SK-N-SH treated with all-trans-retinoic acid at 6 μM for 48 hours (cell line): ENCODE measurements around the gene DENND1A.
"Not testable (repeated sequence)": the region's sequence is repeated elsewhere in the genome, so short reads cannot be mapped to it uniquely, and the experiment has no call there.

Experiments used
- ATAC-seq: fragments of 200-7000 bp; cut with Tn5 transposase; 3 replicates; pipeline ENCODE4 v1.9.1; 2020; ENCODE audit warnings: mild to moderate bottlenecking, moderate library complexity
- ARNTL ChIP-seq: fragments of 450-650 bp; formaldehyde crosslinking; IDR thresholded peaks from 2 replicates; pipeline ENCODE4 v1.5.0; 2020; ENCODE audit warnings: low read depth, mild to moderate bottlenecking, moderate library complexity, borderline replicate concordance
- CSDC2 ChIP-seq: fragments of 250-450 bp; sonication (Bioruptor Pico); IDR thresholded peaks from 2 replicates; pipeline ENCODE4 v1.5.0; 2020; ENCODE audit warnings: mild to moderate bottlenecking, moderate library complexity
- ESRRG ChIP-seq: fragments of 250-450 bp; sonication (Bioruptor Pico); IDR thresholded peaks from 2 replicates; pipeline ENCODE4 v1.6.1; 2021; ENCODE audit warnings: mild to moderate bottlenecking
- GLIS3 ChIP-seq: fragments of 250-450 bp; sonication (Bioruptor Pico); IDR thresholded peaks from 2 replicates; pipeline ENCODE4 v1.5.0; 2020; ENCODE audit warnings: mild to moderate bottlenecking, moderate library complexity
- ISL1 ChIP-seq: fragments of 250-450 bp; sonication (Bioruptor Pico); IDR thresholded peaks from 2 replicates; pipeline ENCODE4 v2.1.2; 2022; ENCODE audit warnings: mild to moderate bottlenecking, moderate library complexity
- OSR1 ChIP-seq: fragments of 250-450 bp; sonication (Bioruptor Pico); IDR thresholded peaks from 2 replicates; pipeline ENCODE4 v1.8.0; 2022; ENCODE audit warnings: moderate library complexity, mild to moderate bottlenecking, inconsistent platforms
- PPARA ChIP-seq: fragments of 250-450 bp; sonication (Bioruptor Pico); IDR thresholded peaks from 2 replicates; pipeline ENCODE4 v1.5.0; 2020; ENCODE audit warnings: mild to moderate bottlenecking, borderline replicate concordance
- RARB ChIP-seq: fragments of 250-450 bp; sonication (Bioruptor Pico); IDR thresholded peaks from 2 replicates; pipeline ENCODE4 v1.8.0; 2021; ENCODE audit warnings: mild to moderate bottlenecking, moderate library complexity
- SNAI2 ChIP-seq: fragments of 250-450 bp; sonication (Bioruptor Pico); IDR thresholded peaks from 2 replicates; pipeline ENCODE4 v1.5.0; 2020; ENCODE audit warnings: mild to moderate bottlenecking, moderate library complexity
- TCF4 ChIP-seq: fragments of 250-450 bp; sonication (Bioruptor Pico); IDR thresholded peaks from 2 replicates; pipeline ENCODE4 v1.8.0; 2021; ENCODE audit warnings: mild to moderate bottlenecking, moderate library complexity, borderline replicate concordance
- TOX ChIP-seq: fragments of 250-450 bp; sonication (Bioruptor Pico); IDR thresholded peaks from 2 replicates; pipeline ENCODE4 v1.8.0; 2021; ENCODE audit warnings: mild to moderate bottlenecking, moderate library complexity, borderline replicate concordance
- ZC3H10 ChIP-seq: fragments of 250-450 bp; sonication (Bioruptor Pico); IDR thresholded peaks from 2 replicates; pipeline ENCODE4 v1.5.1; 2021; ENCODE audit warnings: mild to moderate bottlenecking, moderate library complexity
- ZFP3 ChIP-seq: fragments of 250-450 bp; sonication (Bioruptor Pico); IDR thresholded peaks from 2 replicates; pipeline ENCODE4 v1.5.0; 2020; ENCODE audit warnings: mild to moderate bottlenecking, moderate library complexity
- ZFP30 ChIP-seq: fragments of 450-650 bp; formaldehyde crosslinking; IDR thresholded peaks from 2 replicates; pipeline ENCODE4 v1.5.0; 2022; ENCODE audit warnings: mild to moderate bottlenecking, moderate library complexity
- ZNF565 ChIP-seq: fragments of 450-650 bp; formaldehyde crosslinking; conservative IDR thresholded peaks from 2 replicates; pipeline ENCODE4 v1.5.0; 2020; ENCODE audit warnings: low read depth, mild to moderate bottlenecking, moderate library complexity
- ZNF8 ChIP-seq: fragments of 450-650 bp; formaldehyde crosslinking; IDR thresholded peaks from 2 replicates; pipeline ENCODE4 v1.5.0; 2020; ENCODE audit warnings: mild to moderate bottlenecking, moderate library complexity
- TF ChIP-seq, protein P1 (sequence below): fragments of 250-450 bp; sonication (Bioruptor Pico); IDR thresholded peaks from 2 replicates; pipeline ENCODE4 v1.5.0; 2020; ENCODE audit warnings: mild to moderate bottlenecking, moderate library complexity
- TF ChIP-seq, protein P2 (sequence below): fragments of 250-450 bp; sonication (Bioruptor Pico); IDR thresholded peaks from 2 replicates; pipeline ENCODE4 v1.5.1; 2021; ENCODE audit warnings: mild to moderate bottlenecking, moderate library complexity
- TF ChIP-seq, protein P3 (sequence below): fragments of 250-450 bp; sonication (Bioruptor Pico); IDR thresholded peaks from 2 replicates; pipeline ENCODE4 v1.8.0; 2021; ENCODE audit warnings: low read depth, mild to moderate bottlenecking, moderate library complexity, borderline replicate concordance

Gene DENND1A

DNA sequence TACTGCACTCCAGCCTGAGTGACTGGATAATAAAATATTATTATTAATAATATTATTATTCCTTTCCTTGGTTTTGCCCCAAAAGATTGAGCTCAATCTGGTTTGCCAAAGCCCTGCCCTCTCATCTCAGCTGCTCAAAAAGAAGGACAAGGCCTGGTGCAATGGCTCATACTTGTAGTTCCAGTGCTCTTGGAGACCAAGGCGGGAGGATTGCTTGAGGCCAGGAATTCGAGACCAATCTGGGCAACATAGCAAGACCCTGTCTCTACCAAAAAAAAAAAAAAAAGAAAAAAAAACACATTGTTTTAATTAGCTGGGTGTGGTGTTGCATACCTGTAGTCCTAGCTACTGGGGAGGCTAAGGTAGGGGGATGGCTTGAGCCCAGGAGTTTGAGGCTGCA, 13.7 kb upstream of the DENND1A start:
- no peak for TF ChIP-seq OSR1 (CRISPR knock-in tag)
- TF ChIP-seq PPARA (CRISPR knock-in tag) = no peak
- no peak for TF ChIP-seq ZFP30 (CRISPR knock-in tag)
- no peak for TF ChIP-seq TCF4
- no peak for TF ChIP-seq ZFP3 (CRISPR knock-in tag)
- TF ChIP-seq, protein P1, sequence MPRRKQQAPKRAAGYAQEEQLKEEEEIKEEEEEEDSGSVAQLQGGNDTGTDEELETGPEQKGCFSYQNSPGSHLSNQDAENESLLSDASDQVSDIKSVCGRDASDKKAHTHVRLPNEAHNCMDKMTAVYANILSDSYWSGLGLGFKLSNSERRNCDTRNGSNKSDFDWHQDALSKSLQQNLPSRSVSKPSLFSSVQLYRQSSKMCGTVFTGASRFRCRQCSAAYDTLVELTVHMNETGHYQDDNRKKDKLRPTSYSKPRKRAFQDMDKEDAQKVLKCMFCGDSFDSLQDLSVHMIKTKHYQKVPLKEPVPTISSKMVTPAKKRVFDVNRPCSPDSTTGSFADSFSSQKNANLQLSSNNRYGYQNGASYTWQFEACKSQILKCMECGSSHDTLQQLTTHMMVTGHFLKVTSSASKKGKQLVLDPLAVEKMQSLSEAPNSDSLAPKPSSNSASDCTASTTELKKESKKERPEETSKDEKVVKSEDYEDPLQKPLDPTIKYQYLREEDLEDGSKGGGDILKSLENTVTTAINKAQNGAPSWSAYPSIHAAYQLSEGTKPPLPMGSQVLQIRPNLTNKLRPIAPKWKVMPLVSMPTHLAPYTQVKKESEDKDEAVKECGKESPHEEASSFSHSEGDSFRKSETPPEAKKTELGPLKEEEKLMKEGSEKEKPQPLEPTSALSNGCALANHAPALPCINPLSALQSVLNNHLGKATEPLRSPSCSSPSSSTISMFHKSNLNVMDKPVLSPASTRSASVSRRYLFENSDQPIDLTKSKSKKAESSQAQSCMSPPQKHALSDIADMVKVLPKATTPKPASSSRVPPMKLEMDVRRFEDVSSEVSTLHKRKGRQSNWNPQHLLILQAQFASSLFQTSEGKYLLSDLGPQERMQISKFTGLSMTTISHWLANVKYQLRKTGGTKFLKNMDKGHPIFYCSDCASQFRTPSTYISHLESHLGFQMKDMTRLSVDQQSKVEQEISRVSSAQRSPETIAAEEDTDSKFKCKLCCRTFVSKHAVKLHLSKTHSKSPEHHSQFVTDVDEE (CRISPR knock-in tag) = no peak
- no peak for TF ChIP-seq RARB (CRISPR knock-in tag)
- ATAC-seq = no peak

DNA sequence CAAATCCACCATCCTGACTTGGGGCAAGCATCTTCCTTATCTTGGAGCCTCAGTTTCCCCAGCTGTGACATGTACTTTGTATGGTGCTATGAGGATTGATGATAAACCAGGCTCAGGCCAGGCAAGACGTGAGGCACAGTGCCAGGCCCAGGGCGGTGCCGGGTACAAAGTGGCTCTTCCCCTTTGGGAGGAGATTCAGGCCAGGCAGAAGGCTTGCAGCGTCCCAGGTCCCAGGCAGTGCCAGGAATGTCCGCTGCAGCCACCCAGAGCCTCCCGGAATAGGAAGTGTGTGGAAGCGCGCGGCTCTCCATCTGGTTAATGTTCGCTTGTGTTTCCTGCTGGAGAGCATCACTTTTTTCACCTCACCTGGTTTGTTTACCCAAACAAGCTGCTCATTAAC, 12.6 kb upstream of the DENND1A start:
- no peak for ATAC-seq
- TF ChIP-seq ESRRG (CRISPR knock-in tag) = no peak

GRCh38 chr9:123941524-123942070, 11.7 kb upstream of the DENND1A start:
- TF ChIP-seq, protein P1 (CRISPR knock-in tag) = no peak
- TF ChIP-seq OSR1 (CRISPR knock-in tag) = no peak
- ATAC-seq = no peak

GRCh38 chr9:123940721-123941523, 11.0 kb upstream of the DENND1A start:
- ATAC-seq = no peak
- no peak for TF ChIP-seq ZNF565 (CRISPR knock-in tag)

GRCh38 chr9:123938401-123938800, 8.5 kb upstream of the DENND1A start:
- TF ChIP-seq ESRRG (CRISPR knock-in tag) = no peak
- TF ChIP-seq ZNF8 (CRISPR knock-in tag) = no peak
- TF ChIP-seq, protein P2, sequence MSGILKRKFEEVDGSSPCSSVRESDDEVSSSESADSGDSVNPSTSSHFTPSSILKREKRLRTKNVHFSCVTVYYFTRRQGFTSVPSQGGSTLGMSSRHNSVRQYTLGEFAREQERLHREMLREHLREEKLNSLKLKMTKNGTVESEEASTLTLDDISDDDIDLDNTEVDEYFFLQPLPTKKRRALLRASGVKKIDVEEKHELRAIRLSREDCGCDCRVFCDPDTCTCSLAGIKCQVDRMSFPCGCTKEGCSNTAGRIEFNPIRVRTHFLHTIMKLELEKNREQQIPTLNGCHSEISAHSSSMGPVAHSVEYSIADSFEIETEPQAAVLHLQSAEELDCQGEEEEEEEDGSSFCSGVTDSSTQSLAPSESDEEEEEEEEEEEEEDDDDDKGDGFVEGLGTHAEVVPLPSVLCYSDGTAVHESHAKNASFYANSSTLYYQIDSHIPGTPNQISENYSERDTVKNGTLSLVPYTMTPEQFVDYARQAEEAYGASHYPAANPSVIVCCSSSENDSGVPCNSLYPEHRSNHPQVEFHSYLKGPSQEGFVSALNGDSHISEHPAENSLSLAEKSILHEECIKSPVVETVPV (CRISPR knock-in tag) = no peak
- no peak for TF ChIP-seq GLIS3 (CRISPR knock-in tag)
- TF ChIP-seq, protein P1 (CRISPR knock-in tag) = no peak
- no peak for TF ChIP-seq PPARA (CRISPR knock-in tag)
- no peak for TF ChIP-seq CSDC2 (CRISPR knock-in tag)
- no peak for TF ChIP-seq RARB (CRISPR knock-in tag)
- TF ChIP-seq ZC3H10 (CRISPR knock-in tag) = no peak
- no peak for TF ChIP-seq ZFP30 (CRISPR knock-in tag)
- no peak for TF ChIP-seq ARNTL
- TF ChIP-seq, protein P3, sequence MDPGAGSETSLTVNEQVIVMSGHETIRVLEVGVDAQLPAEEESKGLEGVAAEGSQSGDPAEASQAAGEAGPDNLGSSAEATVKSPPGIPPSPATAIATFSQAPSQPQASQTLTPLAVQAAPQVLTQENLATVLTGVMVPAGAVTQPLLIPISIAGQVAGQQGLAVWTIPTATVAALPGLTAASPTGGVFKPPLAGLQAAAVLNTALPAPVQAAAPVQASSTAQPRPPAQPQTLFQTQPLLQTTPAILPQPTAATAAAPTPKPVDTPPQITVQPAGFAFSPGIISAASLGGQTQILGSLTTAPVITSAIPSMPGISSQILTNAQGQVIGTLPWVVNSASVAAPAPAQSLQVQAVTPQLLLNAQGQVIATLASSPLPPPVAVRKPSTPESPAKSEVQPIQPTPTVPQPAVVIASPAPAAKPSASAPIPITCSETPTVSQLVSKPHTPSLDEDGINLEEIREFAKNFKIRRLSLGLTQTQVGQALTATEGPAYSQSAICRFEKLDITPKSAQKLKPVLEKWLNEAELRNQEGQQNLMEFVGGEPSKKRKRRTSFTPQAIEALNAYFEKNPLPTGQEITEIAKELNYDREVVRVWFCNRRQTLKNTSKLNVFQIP (CRISPR knock-in tag) = no peak
- no peak for TF ChIP-seq SNAI2 (CRISPR knock-in tag)
- TF ChIP-seq TOX = no peak
- no peak for TF ChIP-seq ISL1 (CRISPR knock-in tag)
- ATAC-seq = no peak

- not testable (repeated sequence) for ATAC-seq
Observed at GRCh38 chr9:123936575-123936974, 6.6 kb upstream of the DENND1A start.
